ENCODE results near the gene CDK5RAP1. TPM values are rescaled to one million over a fixed set of nuclear protein-coding genes. Genes with fewer than 3 reads are reported as not detected.
A peak's percentile ranks its signal among the peaks of the same experiment; 100 is the strongest.

CDK5RAP1 gene
- polyA plus RNA-seq, 1 experiment, result 24.6 TPM

- Histone ChIP-seq H3K27me3 (ENCODE audit: control insufficient read depth, insufficient read depth, low read length) (no peaks in the 10 kb centered on the region), H3K9me3 (ENCODE audit: control insufficient read depth, insufficient read depth, low read length) (no peaks in the 10 kb centered on the region), H3K4me3 (ENCODE audit: low read depth, low read length) (no peak overlapping the region), H3K27ac (ENCODE audit: low read depth, low read length) (no peak overlapping the region)
- ChIA-PET CTCF (no interaction called here), POLR2A (no interaction called here)
- no peak for DNase-seq (ENCODE audit: low read depth, low spot score)
- TF ChIP-seq CTCF (IDR thresholded peaks at IDR 0.05; ENCODE audit: low read depth, low read length), result no peak
These were observed 13.1 kb downstream of the CDK5RAP1 start for GRCh38 chr20:33388268-33388667.

DNA sequence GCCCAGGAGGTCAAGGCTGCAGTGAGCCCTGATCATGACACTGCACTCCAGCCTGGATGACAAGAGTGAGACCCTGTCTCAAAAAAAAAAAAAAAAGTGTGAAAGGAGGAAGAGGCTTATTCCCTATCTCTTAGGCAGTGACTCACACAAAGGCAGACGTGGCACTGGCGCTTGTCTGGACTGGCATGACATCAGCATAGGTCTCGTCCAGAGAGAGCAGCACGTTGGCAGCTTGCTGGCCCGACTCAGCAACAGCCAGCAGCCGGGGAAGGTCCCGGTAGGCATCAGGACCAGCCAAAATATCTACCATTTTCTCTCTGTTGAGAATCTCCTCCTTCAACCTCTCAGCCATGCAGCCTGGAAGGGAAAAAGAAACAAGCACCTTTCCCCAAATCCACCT, 14.1 kb downstream of the CDK5RAP1 start:
- ChIA-PET CTCF (no interaction called here), POLR2A (no interaction called here)
- no peaks in the 10 kb centered on the region for H3K27me3 ChIP-seq (ENCODE audit: control insufficient read depth, insufficient read depth, low read length)
- H3K27ac ChIP-seq (ENCODE audit: low read depth, low read length), result no peak overlapping the region
- DNase-seq (ENCODE audit: low read depth, low spot score), result no peak
- H3K4me3 ChIP-seq (ENCODE audit: low read depth, low read length), result no peak overlapping the region
- TF ChIP-seq CTCF (IDR thresholded peaks at IDR 0.05; ENCODE audit: low read depth, low read length), result no peak
- H3K9me3 ChIP-seq (ENCODE audit: control insufficient read depth, insufficient read depth, low read length), result no peaks in the 10 kb centered on the region

DNA sequence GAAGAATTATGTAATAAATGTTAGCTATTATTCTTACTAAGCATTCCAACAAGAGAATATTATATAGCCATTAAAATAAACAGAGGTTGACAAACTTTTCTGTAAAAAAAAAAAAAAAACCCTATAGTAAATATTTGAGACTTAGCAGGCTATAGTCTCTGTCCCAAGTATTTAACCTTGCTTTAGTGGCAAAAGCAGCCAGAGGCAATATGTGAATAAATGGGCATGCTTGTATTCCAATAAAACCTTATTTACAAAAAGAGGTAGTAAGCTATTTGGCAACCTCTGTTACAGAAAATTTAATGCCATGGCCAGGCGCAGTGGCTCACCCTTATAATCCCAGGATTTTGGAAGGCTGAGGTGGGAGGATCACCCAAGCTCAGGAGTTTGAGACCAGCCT, 14.6 kb downstream of the CDK5RAP1 start:
- no peak for DNase-seq (ENCODE audit: low read depth, low spot score)
- no peaks in the 10 kb centered on the region for H3K27me3 ChIP-seq (ENCODE audit: control insufficient read depth, insufficient read depth, low read length)
- ChIA-PET CTCF (no interaction called here), POLR2A (no interaction called here)
- no peak for TF ChIP-seq CTCF (IDR thresholded peaks at IDR 0.05; ENCODE audit: low read depth, low read length)
- no peak overlapping the region for H3K4me3 ChIP-seq (ENCODE audit: low read depth, low read length)
- H3K27ac ChIP-seq (ENCODE audit: low read depth, low read length), result no peak overlapping the region
- H3K9me3 ChIP-seq (ENCODE audit: control insufficient read depth, insufficient read depth, low read length), result no peaks in the 10 kb centered on the region

GRCh38 chr20:33377366-33377765, 24.0 kb downstream of the CDK5RAP1 start:
- Histone ChIP-seq H3K4me3 (ENCODE audit: low read depth, low read length) (no peak overlapping the region), H3K27me3 (ENCODE audit: control insufficient read depth, insufficient read depth, low read length) (no peaks in the 10 kb centered on the region), H3K9me3 (ENCODE audit: control insufficient read depth, insufficient read depth, low read length) (no peaks in the 10 kb centered on the region; the same call in 1 of the 2 replicates), H3K27ac (ENCODE audit: low read depth, low read length) (no peak overlapping the region)
- TF ChIP-seq CTCF (IDR thresholded peaks at IDR 0.05; ENCODE audit: low read depth, low read length), result no peak
- ChIA-PET CTCF (no interaction called here), POLR2A (no interaction called here)
- no peak for DNase-seq (ENCODE audit: low read depth, low spot score)

- H3K27ac ChIP-seq (ENCODE audit: low read depth, low read length), result peak overlapping the region; percentile 40
- TF ChIP-seq CTCF (IDR thresholded peaks at IDR 0.05; ENCODE audit: low read depth, low read length), result no peak
- DNase-seq (ENCODE audit: low read depth, low spot score), result peak; percentile 79
These were observed 27.3 kb downstream of the CDK5RAP1 start for GRCh38 chr20:33373735-33374605.

More at GRCh38 chr20:33373735-33374605, 27.3 kb downstream of the CDK5RAP1 start:
- Histone ChIP-seq H3K4me3 (ENCODE audit: low read depth, low read length) (no peak overlapping the region), H3K9me3 (ENCODE audit: control insufficient read depth, insufficient read depth, low read length) (peaks cover 2% of the 10 kb centered on the region; the same call in 1 of the 2 replicates), H3K27me3 (ENCODE audit: control insufficient read depth, insufficient read depth, low read length) (no peaks in the 10 kb centered on the region)
- POLR2A ChIA-PET, result interaction anchor here (1.1 kb wide), 1 partner anchor 70 kb away, joined by 5 read pairs; the partner anchor contains the start of gene SNTA1
- CTCF ChIA-PET, result interaction anchor here (1.0 kb wide), 1 partner anchor 11 kb away, joined by 4 read pairs; no protein-coding TSS in a partner anchor
